WTC11 (cell line): ENCODE results near the gene FERMT3.

Experiments
- CREB1 ChIP-seq: sonication (generic); formaldehyde crosslinking; IDR thresholded peaks from 2 replicates; pipeline ENCODE4 v1.8.0; 2023; ENCODE audit warnings: mild to moderate bottlenecking, missing genetic modification reagents
- FOXP1 ChIP-seq: sonication (generic); formaldehyde crosslinking; IDR thresholded peaks from 2 replicates; pipeline ENCODE4 v1.8.0; 2022; ENCODE audit warnings: missing genetic modification reagents, mild to moderate bottlenecking, moderate library complexity, borderline replicate concordance
- JUN ChIP-seq: sonication (generic); formaldehyde crosslinking; IDR thresholded peaks from 2 replicates; pipeline ENCODE4 v1.8.0; 2023; ENCODE audit warnings: mild to moderate bottlenecking, missing genetic modification reagents
- NR1H2 ChIP-seq: sonication (generic); formaldehyde crosslinking; IDR thresholded peaks from 2 replicates; pipeline ENCODE4 v1.9.0; 2021; ENCODE audit warnings: mild to moderate bottlenecking, moderate library complexity, missing genetic modification reagents
- TF ChIP-seq, protein P1 (sequence below): sonication (generic); formaldehyde crosslinking; IDR thresholded peaks from 2 replicates; pipeline ENCODE4 v1.8.1; 2022; ENCODE audit warnings: missing genetic modification reagents, borderline replicate concordance
- TF ChIP-seq, protein P2 (sequence below): fragments of 200-600 bp; IDR thresholded peaks from 2 replicates; pipeline ENCODE4 v1.8.0; 2022; ENCODE audit warnings: antibody characterized with exemption
- TF ChIP-seq, protein P3 (sequence below): sonication (generic); formaldehyde crosslinking; IDR thresholded peaks from 2 replicates; pipeline ENCODE4 v1.8.1; 2022; ENCODE audit warnings: low read depth, missing genetic modification reagents, borderline replicate concordance

DNA sequence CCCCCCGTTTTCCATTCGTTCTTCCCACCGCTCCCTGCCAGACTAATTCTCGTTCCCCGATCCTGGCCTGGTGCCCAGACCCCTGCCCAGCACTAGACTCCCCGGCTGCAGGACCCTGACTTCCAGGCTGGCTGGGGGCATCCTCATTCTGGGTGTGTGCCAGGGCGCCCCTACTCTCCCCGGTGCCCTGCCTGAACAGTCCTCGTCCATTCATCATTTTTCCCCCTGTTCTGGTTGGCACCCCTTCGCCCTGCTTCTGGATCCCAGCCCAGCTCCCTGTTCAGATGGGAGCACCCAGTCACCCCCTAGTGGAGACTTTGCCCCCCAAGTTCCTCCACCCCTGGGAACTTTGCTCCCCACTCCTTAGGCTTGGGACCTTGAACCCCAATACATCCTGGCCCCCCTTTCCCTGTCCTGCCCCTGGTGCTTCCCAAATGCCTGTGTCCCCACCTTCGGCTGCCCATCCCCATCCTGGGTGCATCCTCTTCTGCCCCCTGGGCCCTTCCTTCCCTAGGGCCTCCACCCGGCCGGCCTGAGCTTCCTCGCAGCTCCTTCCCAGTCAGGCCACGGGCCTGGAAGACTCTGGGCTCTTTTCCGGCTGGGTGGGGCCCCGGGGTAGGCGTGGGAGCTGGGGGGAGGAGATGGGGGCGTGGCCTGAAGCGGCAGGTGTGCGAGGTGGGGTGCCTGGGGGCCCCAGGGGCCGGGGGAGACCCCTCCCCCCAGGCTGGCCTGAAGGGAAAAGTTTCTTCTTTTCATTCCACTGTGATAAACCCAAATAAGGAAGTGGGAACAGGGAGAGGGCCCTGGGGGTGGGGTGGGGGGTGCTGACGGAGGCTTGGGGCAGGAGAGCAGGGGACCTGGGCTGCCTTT, 45.7 kb downstream of the FERMT3 start:
- TF ChIP-seq JUN (CRISPR knock-in tag): no peak
- TF ChIP-seq, protein P1, sequence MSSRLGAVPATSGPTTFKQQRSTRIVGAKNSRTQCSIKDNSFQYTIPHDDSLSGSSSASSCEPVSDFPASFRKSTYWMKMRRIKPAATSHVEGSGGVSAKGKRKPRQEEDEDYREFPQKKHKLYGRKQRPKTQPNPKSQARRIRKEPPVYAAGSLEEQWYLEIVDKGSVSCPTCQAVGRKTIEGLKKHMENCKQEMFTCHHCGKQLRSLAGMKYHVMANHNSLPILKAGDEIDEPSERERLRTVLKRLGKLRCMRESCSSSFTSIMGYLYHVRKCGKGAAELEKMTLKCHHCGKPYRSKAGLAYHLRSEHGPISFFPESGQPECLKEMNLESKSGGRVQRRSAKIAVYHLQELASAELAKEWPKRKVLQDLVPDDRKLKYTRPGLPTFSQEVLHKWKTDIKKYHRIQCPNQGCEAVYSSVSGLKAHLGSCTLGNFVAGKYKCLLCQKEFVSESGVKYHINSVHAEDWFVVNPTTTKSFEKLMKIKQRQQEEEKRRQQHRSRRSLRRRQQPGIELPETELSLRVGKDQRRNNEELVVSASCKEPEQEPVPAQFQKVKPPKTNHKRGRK (CRISPR knock-in tag): no peak
- TF ChIP-seq, protein P2, sequence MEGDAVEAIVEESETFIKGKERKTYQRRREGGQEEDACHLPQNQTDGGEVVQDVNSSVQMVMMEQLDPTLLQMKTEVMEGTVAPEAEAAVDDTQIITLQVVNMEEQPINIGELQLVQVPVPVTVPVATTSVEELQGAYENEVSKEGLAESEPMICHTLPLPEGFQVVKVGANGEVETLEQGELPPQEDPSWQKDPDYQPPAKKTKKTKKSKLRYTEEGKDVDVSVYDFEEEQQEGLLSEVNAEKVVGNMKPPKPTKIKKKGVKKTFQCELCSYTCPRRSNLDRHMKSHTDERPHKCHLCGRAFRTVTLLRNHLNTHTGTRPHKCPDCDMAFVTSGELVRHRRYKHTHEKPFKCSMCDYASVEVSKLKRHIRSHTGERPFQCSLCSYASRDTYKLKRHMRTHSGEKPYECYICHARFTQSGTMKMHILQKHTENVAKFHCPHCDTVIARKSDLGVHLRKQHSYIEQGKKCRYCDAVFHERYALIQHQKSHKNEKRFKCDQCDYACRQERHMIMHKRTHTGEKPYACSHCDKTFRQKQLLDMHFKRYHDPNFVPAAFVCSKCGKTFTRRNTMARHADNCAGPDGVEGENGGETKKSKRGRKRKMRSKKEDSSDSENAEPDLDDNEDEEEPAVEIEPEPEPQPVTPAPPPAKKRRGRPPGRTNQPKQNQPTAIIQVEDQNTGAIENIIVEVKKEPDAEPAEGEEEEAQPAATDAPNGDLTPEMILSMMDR: peak; percentile 23; the same call in 1 of the 2 replicates
- TF ChIP-seq FOXP1 (CRISPR knock-in tag): no peak
- no peak for TF ChIP-seq NR1H2 (CRISPR knock-in tag)
- TF ChIP-seq, protein P3, sequence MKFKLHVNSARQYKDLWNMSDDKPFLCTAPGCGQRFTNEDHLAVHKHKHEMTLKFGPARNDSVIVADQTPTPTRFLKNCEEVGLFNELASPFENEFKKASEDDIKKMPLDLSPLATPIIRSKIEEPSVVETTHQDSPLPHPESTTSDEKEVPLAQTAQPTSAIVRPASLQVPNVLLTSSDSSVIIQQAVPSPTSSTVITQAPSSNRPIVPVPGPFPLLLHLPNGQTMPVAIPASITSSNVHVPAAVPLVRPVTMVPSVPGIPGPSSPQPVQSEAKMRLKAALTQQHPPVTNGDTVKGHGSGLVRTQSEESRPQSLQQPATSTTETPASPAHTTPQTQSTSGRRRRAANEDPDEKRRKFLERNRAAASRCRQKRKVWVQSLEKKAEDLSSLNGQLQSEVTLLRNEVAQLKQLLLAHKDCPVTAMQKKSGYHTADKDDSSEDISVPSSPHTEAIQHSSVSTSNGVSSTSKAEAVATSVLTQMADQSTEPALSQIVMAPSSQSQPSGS (CRISPR knock-in tag): no peak
- TF ChIP-seq CREB1 (CRISPR knock-in tag): no peak
